IPS-NIHi11 (cell line): ENCODE measurements around the gene PDCD5.
"Not testable (repeated sequence)": the region's sequence is repeated elsewhere in the genome, so short reads cannot be mapped to it uniquely, and the experiment has no call there.

Experiments
- DNase-seq: peaks from one replicate; pipeline ENCODE4 v3.0.0; 2012; ENCODE audit warnings: mixed read lengths, low spot score

The PDCD5 gene

GRCh38 chr19:32576790-32577189 lies 4.2 kb upstream of the PDCD5 start:
- DNase-seq: no peak

GRCh38 chr19:32580353-32580900 lies 563 bp upstream of the PDCD5 start:
- no peak for DNase-seq

- DNase-seq: peak; percentile 31
Observed at GRCh38 chr19:32581705-32582179, 752 bp downstream of the PDCD5 start.

DNA sequence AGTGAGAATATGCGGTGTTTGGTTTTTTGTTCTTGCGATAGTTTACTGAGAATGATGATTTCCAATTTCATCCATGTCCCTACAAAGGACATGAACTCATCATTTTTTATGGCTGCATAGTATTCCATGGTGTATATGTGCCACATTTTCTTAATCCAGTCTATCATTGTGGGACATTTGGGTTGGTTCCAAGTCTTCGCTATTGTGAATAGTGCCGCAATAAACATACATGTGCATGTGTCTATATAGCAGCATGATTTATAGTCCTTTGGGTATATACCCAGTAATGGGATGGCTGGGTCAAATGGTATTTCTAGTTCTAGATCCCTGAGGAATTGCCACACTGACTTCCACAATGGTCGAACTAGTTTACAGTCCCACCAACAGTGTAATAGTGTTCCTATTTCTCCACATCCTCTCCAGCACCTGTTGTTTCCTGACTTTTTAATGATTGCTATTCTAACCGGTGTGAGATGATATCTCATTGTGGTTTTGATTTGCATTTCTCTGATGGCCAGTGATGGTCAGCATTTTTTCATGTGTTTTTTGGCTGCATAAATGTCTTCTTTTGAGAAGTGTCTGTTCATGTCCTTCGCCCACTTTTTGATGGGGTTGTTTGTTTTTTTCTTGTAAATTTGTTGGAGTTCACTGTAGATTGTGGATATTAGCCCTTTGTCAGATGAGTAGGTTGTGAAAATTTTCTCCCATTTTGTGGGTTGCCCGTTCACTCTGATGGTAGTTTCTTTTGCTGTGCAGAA lies 6.9 kb downstream of the PDCD5 start:
- not testable (repeated sequence) for DNase-seq

- DNase-seq: no peak
Observed at GRCh38 chr19:32594021-32594420, 13.0 kb downstream of the PDCD5 start.

DNA sequence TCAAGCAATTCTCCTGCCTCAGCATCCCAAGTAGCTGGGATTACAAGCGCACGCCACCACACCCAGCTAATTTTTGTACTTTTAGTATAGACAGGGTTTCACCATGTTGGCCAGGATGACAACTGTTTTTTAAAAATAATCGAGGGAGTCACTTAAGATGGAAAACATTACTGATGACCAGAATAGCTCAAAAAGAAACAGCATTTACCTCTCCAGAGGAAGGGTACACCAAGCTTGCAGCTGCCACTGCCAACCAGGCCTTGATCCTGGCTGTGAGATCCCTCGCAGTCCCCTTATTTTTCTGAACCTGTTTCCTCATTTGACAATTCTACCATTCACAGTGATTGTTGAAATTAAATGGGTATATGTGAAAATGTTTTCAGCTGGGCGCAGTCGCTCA lies 14.5 kb downstream of the PDCD5 start:
- DNase-seq: no peak

- no peak for DNase-seq
Observed at GRCh38 chr19:32598022-32598421, 17.0 kb downstream of the PDCD5 start.

- DNase-seq: no peak
Observed at GRCh38 chr19:32599258-32599657, 18.3 kb downstream of the PDCD5 start.

DNA sequence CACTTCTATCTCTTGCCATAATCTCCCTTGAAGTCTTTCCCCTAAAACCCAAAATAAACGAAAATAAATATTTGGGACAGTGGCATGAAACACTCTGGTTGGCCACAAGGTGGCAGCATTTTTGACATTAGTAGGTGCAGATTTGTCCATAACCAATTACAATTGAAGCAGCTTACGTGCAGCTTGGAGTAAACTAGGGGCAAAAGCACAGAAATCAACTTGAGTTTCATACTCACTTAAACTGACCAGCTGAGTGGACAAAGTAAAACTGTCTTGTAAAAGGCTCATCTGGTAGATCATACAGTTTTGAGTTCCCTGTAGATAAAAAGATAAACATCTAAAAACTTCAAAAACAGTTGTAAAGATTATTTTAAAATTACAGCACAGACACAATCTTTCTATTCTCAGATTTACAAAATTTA lies 18.8 kb downstream of the PDCD5 start:
- DNase-seq: peak; percentile 66

GRCh38 chr19:32603961-32604360 lies 23.0 kb downstream of the PDCD5 start:
- DNase-seq: no peak

- no peak for DNase-seq
Observed at GRCh38 chr19:32605544-32605943, 24.6 kb downstream of the PDCD5 start.

DNA sequence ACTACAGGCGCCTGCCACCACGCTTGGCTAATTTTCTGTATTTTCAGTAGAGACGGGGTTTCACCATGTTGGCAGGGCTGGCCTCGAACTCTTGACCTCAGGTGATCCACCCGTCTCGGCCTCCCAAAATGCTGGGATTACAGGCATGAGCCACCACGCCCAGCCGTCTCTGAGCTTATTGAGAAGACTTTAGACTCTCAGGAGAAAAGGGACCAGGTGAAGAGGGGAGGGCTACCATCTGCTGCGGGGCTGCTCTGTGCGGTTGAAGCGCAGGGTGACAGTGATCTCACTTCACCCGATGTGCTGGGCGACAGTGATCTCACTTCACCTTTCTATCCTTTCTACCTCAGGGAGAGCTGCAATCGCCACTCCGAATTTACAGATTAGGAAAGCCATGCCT lies 25.3 kb downstream of the PDCD5 start:
- no peak for DNase-seq

GRCh38 chr19:32607479-32607878 lies 26.5 kb downstream of the PDCD5 start:
- no peak for DNase-seq

GRCh38 chr19:32611161-32611560 lies 30.2 kb downstream of the PDCD5 start:
- DNase-seq: no peak

GRCh38 chr19:32613008-32613407 lies 32.0 kb downstream of the PDCD5 start:
- DNase-seq: no peak

DNA sequence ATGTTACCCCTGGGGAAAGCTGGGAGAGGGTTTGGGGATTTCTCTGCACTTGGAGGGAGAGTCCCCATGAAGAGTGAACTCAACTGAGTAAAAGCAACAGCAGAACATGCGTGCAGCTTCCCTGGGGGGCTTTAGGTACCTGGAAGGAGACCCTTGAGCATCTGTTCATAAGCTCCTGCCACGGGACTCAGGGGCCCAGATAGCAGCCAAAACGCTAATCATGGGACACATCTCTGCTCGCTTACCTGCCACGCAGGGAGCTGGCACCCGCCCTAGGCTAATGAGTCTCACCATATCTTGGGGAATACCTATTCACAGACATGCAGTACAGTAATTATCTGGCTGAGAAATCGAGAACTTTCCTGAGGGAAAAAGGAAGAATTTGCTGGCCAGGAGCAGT lies 33.9 kb downstream of the PDCD5 start:
- DNase-seq: no peak

DNA sequence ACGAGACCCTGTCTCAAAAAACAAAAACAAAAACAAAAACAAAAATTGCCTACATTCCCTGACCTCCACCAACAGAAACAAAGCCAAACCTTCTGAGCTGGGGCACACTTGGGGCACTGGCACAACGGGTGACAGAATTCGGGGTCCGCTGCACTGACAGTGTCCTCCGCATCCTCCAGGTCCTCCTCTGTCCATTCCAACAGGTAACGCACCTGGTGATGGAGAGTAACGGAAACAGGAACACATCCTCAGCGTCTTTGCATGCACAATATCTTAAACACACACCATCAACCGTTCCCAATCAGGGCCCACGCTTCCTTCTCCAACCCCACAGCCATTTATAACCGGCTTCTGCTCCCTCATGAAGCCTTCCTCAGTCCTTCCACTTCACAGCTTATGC lies 34.6 kb downstream of the PDCD5 start:
- DNase-seq: no peak

- DNase-seq: no peak
Observed at GRCh38 chr19:32619051-32619685, 38.2 kb downstream of the PDCD5 start.

DNA sequence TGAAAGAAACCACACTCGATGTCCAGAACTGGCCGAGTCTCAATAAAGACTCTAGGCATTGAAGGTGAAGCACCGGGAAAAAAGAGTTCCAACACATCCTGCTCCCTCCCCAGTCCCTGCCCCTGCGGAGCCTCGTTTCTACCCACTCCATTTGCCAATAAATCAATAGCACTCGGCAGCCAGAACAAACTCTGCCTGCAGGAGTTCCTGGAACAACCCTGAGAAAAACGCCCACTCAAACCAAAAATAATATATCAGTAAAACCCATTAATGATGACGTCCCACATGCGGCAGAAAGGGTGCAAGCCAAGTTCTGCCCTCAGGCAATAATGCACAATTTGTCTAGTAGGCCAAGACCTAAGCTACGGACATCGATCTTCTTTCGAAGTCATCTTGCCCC lies 41.0 kb downstream of the PDCD5 start:
- DNase-seq: no peak

DNA sequence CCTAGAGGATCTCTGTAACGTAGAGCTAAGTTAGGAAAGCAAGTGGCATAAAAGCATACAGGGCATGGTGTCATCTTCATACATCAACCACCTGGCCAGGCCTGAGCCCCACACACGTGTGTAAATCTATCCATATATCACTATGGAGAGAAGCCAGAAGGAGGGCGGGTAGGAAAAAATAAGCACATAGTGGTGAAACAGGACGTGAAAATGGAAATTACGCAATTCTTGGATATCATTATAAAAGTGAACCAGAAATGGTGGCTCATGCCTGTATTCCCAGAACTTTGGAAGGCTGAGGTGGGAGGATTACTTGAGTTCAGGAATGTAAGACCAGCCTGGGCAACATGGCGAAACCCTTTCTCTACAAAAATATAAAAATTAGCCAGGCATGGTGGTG lies 43.4 kb downstream of the PDCD5 start:
- DNase-seq: no peak

- DNase-seq: no peak
Observed at GRCh38 chr19:32626969-32627368, 46.0 kb downstream of the PDCD5 start.

DNA sequence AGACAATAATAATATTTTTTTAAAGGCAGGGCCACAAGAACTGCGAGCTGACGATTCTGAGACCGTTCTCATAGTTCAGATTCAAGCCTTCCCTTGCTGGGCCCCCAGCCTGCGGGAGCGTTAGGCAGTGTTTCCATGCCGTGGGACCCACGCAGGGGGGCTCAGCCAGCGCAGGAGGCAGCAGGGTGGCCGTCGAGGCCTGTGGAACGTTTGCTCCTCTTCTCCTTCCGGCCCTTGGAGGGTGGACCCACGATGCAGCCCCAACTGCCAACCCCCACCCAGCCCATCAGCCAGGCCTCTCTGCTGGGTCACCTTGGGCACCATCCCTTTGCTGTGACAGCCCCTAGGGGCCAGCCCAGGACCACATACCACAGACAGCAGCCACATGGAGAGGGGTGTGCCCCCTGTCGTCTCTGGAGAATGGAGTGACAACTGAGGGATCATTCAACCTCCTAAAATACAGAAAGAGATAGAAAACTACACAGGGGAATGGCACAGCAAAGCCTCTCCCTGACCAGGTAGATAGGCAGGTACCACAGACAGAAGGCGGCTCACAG lies 46.8 kb downstream of the PDCD5 start:
- no peak for DNase-seq

DNA sequence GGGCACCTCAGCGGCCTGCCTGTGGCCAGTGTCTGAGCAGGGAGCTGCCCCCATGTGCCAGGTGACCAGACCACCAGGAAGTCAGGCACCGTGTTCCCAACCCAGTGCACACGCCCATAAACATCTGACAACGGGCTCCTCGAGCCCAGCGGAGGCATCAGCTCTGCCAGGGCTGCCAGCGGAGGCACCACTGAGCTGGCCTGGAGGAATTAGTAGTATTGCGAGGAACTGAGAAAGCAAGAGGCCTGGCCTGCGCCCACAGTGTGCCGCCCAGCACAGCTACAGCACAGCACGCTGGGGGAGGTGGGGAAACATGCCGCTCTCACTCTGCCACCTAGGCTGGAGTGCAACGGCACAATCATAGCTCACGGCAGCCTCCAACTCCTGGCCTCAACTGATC lies 49.3 kb downstream of the PDCD5 start:
- no peak for DNase-seq
